Adrenal gland (tissue), 12 donors: ENCODE data around the gene NAALADL2. TPM values are rescaled to one million over a fixed set of nuclear protein-coding genes. Genes with fewer than 3 reads are reported as not detected.

ENCODE experiments used
- DNase-seq, 7 donors: peaks; one replicate each; pipeline ENCODE4 v3.0.0-alpha.2; 2019 to 2020
- H3K27ac ChIP-seq, 5 donors: fragments of 200-600 bp; sonication (generic) in 4 of 5; 1 replicate in 3 of 5; 2 replicates in 2 of 5; pipeline versions ENCODE4 v1.5.1 to v1.8.0; 2016 to 2020; ENCODE audit warnings: mild to moderate bottlenecking in 1 of 5
- H3K27me3 ChIP-seq: fragments of 200-600 bp; 2 replicates; pipeline ENCODE4 v1.8.0; 2021
- H3K36me3 ChIP-seq, 2 donors: fragments of 200-600 bp; replicated peaks in 1 of 2; 1 replicate in 1 of 2; 2 replicates in 1 of 2; pipeline versions ENCODE4 v1.5.1 to v1.8.0; 2018 to 2022
- H3K4me1 ChIP-seq, 2 donors: fragments of 200-600 bp; replicated peaks in 1 of 2; 1 replicate in 1 of 2; 2 replicates in 1 of 2; pipeline versions ENCODE4 v1.5.1 to v1.8.0; 2018 to 2021
- H3K4me3 ChIP-seq, 4 donors: fragments of 200-600 bp; sonication (generic) in 3 of 4; one replicate each; pipeline ENCODE4 v1.5.1; 2016 to 2018
- H3K9me3 ChIP-seq, 3 donors: fragments of 200-600 bp; sonication (generic) in 1 of 3; replicated peaks in 1 of 3; 1 replicate in 2 of 3; 2 replicates in 1 of 3; pipeline versions ENCODE4 v1.5.1 to v1.8.0; 2016 to 2021
- POLR2A ChIP-seq, 2 donors: fragments of 450-650 bp; IDR thresholded peaks; one replicate each; pipeline ENCODE4 v1.6.1; 2017; ENCODE audit warnings: antibody characterized with exemption in 2 of 2, mild to moderate bottlenecking in 2 of 2, moderate library complexity in 1 of 2
- WGBS, 4 donors: extraction: QIAGEN DNeasy Blood & Tissue Kit in 2 of 4; methylation state at CpG; one replicate each; pipeline versions ENCODE4 v1.1.5 to v1.1.7; 2013 to 2017; 5-methylcytosine and 5-hydroxymethylcytosine counted together
- intact Hi-C, 2 donors: fragments of 100-400 bp; cut with DNase I; formaldehyde crosslinking; loops; one replicate each; pipeline versions ENCODE4 v1.14.1 to v1.15.0; 2022 to 2023
- polyA plus RNA-seq, 3 donors: library from polyadenylated mRNA; stranded (reverse); fragments of 200-250 nt in 2 of 3; fragments of 350-450 nt in 1 of 3; fragmentation: Illumina TruSeq in 1 of 3; extraction: RNeasy Lipid Tissue Mini Kit (QIAGEN cat#74804) in 1 of 3; gene quantifications; one replicate each; pipeline ENCODE4 v1.2.3, GENCODE V29; 2013 to 2014
- total RNA-seq, 9 donors: library from RNA; depleted of rRNA in 4 of 9; stranded (reverse); fragments of >200 nt in 4 of 9; fragments of 120-200 nt in 1 of 9; fragmentation: NEBNext Ultra II Directional in 1 of 9; extraction: Animal tissue kit (Norgen Biotek cat#: 25700) in 1 of 9; gene quantifications; one replicate each; pipeline versions ENCODE4 v1.1.0 to v1.2.4, GENCODE V29; 2013 to 2023
- TF ChIP-seq, protein P1 (sequence below), 6 experiments: fragments of 450-650 bp in 4 of 6; fragments of 200-600 bp in 2 of 6; sonication (generic) in 1 of 6; IDR thresholded peaks; 1 replicate in 5 of 6; 2 replicates in 1 of 6; pipeline versions ENCODE4 v1.5.1 to v1.8.0; 2016 to 2021; ENCODE audit warnings: antibody characterized with exemption in 6 of 6, mild to moderate bottlenecking in 2 of 6, moderate library complexity in 1 of 6
- donor health status: healthy with polysubstance abuse.
- donor health status: Bipolar disorder and iron deficiency.
- donor health status: DM: yes; HTN: yes; CAD: no.
- donor health status: DM: no; HTN: no; CAD: no.
- donor health status: DM: no; HTN: no; CAD: no.
- donor health status: DM: yes; HTN: yes; CAD: no.

The NAALADL2 gene
- total and polyA plus RNA-seq, 12 donors, result 0.24 to 7.8 (median 4.8) TPM

DNA sequence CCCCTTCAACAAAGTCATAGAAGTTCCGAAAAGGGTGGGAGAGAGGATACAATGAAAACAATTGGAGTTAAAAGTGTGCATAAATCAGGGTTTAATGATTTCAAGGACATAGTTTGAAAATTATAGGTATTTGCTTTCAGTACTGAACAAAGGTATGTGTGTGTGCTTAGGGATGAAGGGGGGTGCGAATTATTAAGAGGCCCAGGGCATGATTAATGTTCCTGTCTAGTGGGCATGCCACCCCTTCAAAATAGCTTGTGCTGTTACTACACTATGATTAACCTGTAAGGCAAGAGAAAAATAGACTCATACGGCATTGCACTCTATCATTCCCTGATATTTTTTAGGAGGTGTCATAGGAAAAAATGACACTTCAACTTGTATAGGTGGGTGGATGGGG, 731.6 kb downstream of the NAALADL2 start:
- H3K4me3 ChIP-seq, result no peak overlapping the region
- 47 to 66% (median 49%) methylated on average over 3 of the region's 3 CpGs for WGBS, 4 donors
- H3K4me1 ChIP-seq, result no peaks in the 10 kb centered on the region
- no peak for DNase-seq
- no peaks in the 10 kb centered on the region for H3K9me3 ChIP-seq
- TF ChIP-seq, protein P1, sequence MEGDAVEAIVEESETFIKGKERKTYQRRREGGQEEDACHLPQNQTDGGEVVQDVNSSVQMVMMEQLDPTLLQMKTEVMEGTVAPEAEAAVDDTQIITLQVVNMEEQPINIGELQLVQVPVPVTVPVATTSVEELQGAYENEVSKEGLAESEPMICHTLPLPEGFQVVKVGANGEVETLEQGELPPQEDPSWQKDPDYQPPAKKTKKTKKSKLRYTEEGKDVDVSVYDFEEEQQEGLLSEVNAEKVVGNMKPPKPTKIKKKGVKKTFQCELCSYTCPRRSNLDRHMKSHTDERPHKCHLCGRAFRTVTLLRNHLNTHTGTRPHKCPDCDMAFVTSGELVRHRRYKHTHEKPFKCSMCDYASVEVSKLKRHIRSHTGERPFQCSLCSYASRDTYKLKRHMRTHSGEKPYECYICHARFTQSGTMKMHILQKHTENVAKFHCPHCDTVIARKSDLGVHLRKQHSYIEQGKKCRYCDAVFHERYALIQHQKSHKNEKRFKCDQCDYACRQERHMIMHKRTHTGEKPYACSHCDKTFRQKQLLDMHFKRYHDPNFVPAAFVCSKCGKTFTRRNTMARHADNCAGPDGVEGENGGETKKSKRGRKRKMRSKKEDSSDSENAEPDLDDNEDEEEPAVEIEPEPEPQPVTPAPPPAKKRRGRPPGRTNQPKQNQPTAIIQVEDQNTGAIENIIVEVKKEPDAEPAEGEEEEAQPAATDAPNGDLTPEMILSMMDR (IDR thresholded peaks at IDR 0.05), result no peak
- no peak for TF ChIP-seq POLR2A (IDR thresholded peaks at IDR 0.05)
- no peaks in the 10 kb centered on the region for H3K36me3 ChIP-seq
- no peaks in the 10 kb centered on the region for H3K27me3 ChIP-seq
- H3K27ac ChIP-seq, result no peak overlapping the region
- intact Hi-C loops, result no loop called here

DNA sequence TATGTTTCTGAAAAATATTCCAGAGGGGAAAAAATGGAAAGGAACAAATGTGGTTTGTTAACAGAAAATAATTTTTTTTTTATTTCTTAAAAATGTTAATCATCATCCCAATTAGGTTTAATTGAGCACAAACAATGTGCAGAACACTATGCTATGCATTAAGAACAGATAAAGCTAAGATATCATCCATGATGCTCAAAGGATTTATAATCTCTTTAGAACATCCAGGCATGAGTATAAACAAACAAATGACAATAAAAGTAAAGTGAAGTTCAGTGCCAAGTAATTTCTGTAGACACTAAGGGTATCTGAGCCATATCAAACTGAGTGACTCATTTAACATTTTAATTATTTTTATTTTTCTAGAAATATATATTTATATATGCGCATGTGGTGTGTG, 732.2 kb downstream of the NAALADL2 start:
- Histone ChIP-seq H3K4me1 (no peaks in the 10 kb centered on the region), H3K27me3 (no peaks in the 10 kb centered on the region), H3K36me3 (no peaks in the 10 kb centered on the region), H3K4me3 (no peak overlapping the region), H3K9me3 (no peaks in the 10 kb centered on the region), H3K27ac (no peak overlapping the region)
- TF ChIP-seq, protein P1 (IDR thresholded peaks at IDR 0.05), result no peak
- no peak for TF ChIP-seq POLR2A (IDR thresholded peaks at IDR 0.05)
- intact Hi-C loops, result no loop called here
- WGBS, 4 donors, result 91 to 100% (median 94%) methylated on average over 1 of the region's 1 CpG
- DNase-seq, result no peak

DNA sequence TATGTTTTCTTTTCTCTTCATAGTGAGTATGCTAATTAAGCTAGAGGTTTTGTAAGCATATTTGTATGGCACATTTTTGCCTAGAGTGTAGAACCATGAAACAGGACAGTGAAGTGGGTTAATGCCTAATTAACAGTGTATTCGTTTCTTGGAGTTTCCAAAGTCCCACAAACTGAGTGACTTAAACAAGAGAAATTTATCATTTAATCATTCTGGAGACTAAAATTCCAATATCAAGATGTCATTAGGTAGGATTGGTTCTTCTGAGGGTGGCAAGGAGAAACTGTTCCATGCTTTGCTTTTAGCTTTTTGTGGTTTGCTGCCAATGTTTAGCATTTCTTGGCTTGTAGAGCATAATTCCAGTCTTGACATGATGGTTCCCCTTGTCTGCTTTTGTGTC, 734.2 kb downstream of the NAALADL2 start:
- no peaks in the 10 kb centered on the region for H3K27me3 ChIP-seq
- 67 to 89% (median 77%) methylated on average over 1 of the region's 1 CpG for WGBS, 4 donors
- H3K4me3 ChIP-seq, result no peak overlapping the region
- intact Hi-C loops, result no loop called here
- no peak overlapping the region for H3K27ac ChIP-seq
- no peak for DNase-seq
- no peaks in the 10 kb centered on the region for H3K36me3 ChIP-seq
- no peaks in the 10 kb centered on the region for H3K4me1 ChIP-seq
- no peaks in the 10 kb centered on the region for H3K9me3 ChIP-seq
- no peak for TF ChIP-seq POLR2A (IDR thresholded peaks at IDR 0.05)
- TF ChIP-seq, protein P1 (IDR thresholded peaks at IDR 0.05), result no peak

DNA sequence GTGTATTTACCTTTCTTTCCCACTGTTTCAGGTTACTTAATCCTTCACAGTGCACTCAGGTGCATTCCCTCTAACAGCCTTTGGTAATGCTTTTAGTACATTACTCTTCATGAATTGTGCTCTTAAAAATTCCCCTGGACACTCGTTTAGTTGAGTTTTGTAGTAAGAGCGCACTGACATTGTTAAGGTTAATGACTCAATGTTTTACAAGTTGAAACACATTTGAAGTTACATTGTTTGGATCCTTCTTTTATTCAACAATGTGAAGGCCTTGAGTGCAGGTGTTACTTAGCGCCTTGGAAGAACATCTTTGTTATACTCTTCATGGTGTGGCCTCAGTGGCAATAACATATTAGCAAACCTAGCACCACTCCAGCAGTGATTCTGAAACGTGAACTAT, 739.6 kb downstream of the NAALADL2 start:
- H3K36me3 ChIP-seq, result no peaks in the 10 kb centered on the region
- intact Hi-C loops, result no loop called here
- WGBS, 4 donors, result 82 to 90% (median 86%) methylated on average over 4 of the region's 4 CpGs

More for the DNA sequence above, 739.6 kb downstream of the NAALADL2 start:
- no peaks in the 10 kb centered on the region for H3K4me1 ChIP-seq
- no peak for DNase-seq
- no peaks in the 10 kb centered on the region for H3K9me3 ChIP-seq
- no peak for TF ChIP-seq POLR2A (IDR thresholded peaks at IDR 0.05)
- TF ChIP-seq, protein P1 (IDR thresholded peaks at IDR 0.05), result no peak
- H3K27me3 ChIP-seq, result no peaks in the 10 kb centered on the region
- H3K4me3 ChIP-seq, result no peak overlapping the region
- no peak overlapping the region for H3K27ac ChIP-seq
